GM10248 (cell line): ENCODE data around the gene CADM2.
"Not testable (repeated sequence)": the region's sequence is repeated elsewhere in the genome, so short reads cannot be mapped to it uniquely, and the experiment has no call there.

Experiments used
- CTCF ChIA-PET: fragments of 300-600 bp; sonication (Branson Sonifier 250); formaldehyde crosslinking; extraction: SDS; loops from one replicate; lab custom pipeline; 2021; ENCODE audit warnings: antibody characterized with exemption; lab: Yijun Ruan, JAX
- POLR2A ChIA-PET: fragments of 350-650 bp; sonication (Branson Sonifier 250); formaldehyde crosslinking; extraction: SDS; loops from one replicate; lab custom pipeline; 2020; ENCODE audit warnings: antibody characterized with exemption; lab: Yijun Ruan, JAX
- DNase-seq: peaks from one replicate; pipeline ENCODE4 v3.0.0; 2012; ENCODE audit errors: extremely low spot score
- CTCF ChIP-seq: IDR thresholded peaks from 2 replicates; pipeline ENCODE4 v1.5.1; 2012; ENCODE audit warnings: mild to moderate bottlenecking, low read depth; ENCODE audit errors: extremely low read depth, missing control alignments, control extremely low read depth

Gene CADM2

GRCh38 chr3:85151555-85151954 is 192.8 kb downstream of the CADM2 start:
- no peak for DNase-seq
- ChIA-PET CTCF (no interaction called here), POLR2A (no interaction called here)
- TF ChIP-seq CTCF = no peak

- CTCF ChIA-PET, DNase-seq, POLR2A ChIA-PET: not testable (repeated sequence)
Measured at GRCh38 chr3:85153279-85153678, 194.5 kb downstream of the CADM2 start.

- no peak for TF ChIP-seq CTCF
- CTCF ChIA-PET = no interaction called here
- DNase-seq = no peak
- POLR2A ChIA-PET = no interaction called here
Measured at GRCh38 chr3:85159376-85159775, 200.6 kb downstream of the CADM2 start.

GRCh38 chr3:85161544-85161943 is 202.8 kb downstream of the CADM2 start:
- ChIA-PET CTCF (interaction anchor here (1.2 kb wide), 1 partner anchor 8 kb away, joined by 3 read pairs; no protein-coding TSS in a partner anchor), POLR2A (no interaction called here)
- no peak for DNase-seq
- TF ChIP-seq CTCF = no peak

GRCh38 chr3:85162905-85163304 is 204.1 kb downstream of the CADM2 start:
- ChIA-PET POLR2A (no interaction called here), CTCF (no interaction called here)
- no peak for TF ChIP-seq CTCF
- DNase-seq = no peak

GRCh38 chr3:85164436-85164835 is 205.6 kb downstream of the CADM2 start:
- no peak for DNase-seq
- ChIA-PET CTCF (interaction anchor here (1.3 kb wide), 1 partner anchor 40 kb away, joined by 4 read pairs; no protein-coding TSS in a partner anchor), POLR2A (no interaction called here)
- TF ChIP-seq CTCF = no peak

- ChIA-PET POLR2A (no interaction called here), CTCF (no interaction called here)
- DNase-seq = no peak
- TF ChIP-seq CTCF = no peak
Measured at GRCh38 chr3:85167576-85167975, 208.8 kb downstream of the CADM2 start.
